GM10266 (cell line): Measurements from ENCODE around the gene NOP14.

Experiments used
- DNase-seq: peaks from one replicate; pipeline ENCODE4 v3.0.0; 2012; ENCODE audit errors: extremely low spot score
- CTCF ChIP-seq: IDR thresholded peaks from 2 replicates; pipeline ENCODE4 v1.5.1; 2012; ENCODE audit warnings: mild to moderate bottlenecking, low read depth; ENCODE audit not compliant: control insufficient read depth, insufficient read depth; ENCODE audit errors: missing control alignments

NOP14 gene

GRCh38 chr4:2944091-2944482 lies 19.1 kb downstream of the NOP14 start:
- DNase-seq: no peak
- TF ChIP-seq CTCF: no peak

- TF ChIP-seq CTCF: no peak
These were observed 19.7 kb downstream of the NOP14 start for GRCh38 chr4:2943364-2944090.

GRCh38 chr4:2942532-2943363 lies 20.5 kb downstream of the NOP14 start:
- DNase-seq: no peak

More at GRCh38 chr4:2943364-2944090, 19.7 kb downstream of the NOP14 start:
- no peak for DNase-seq

GRCh38 chr4:2942037-2942531 lies 21.1 kb downstream of the NOP14 start:
- no peak for DNase-seq
- TF ChIP-seq CTCF: no peak

More at GRCh38 chr4:2942532-2943363, 20.5 kb downstream of the NOP14 start:
- no peak for TF ChIP-seq CTCF

GRCh38 chr4:2941138-2942036 lies 21.8 kb downstream of the NOP14 start:
- no peak for TF ChIP-seq CTCF
- DNase-seq: no peak

- TF ChIP-seq CTCF: no peak
- DNase-seq: no peak
These were observed 22.7 kb downstream of the NOP14 start for GRCh38 chr4:2940267-2941137.
